Spleen (tissue), 11 donors: ENCODE data around the gene C12orf56. TPM values are rescaled to one million over a fixed set of nuclear protein-coding genes. Genes with fewer than 3 reads are reported as not detected.

ENCODE experiments used
- DNase-seq: peaks from one replicate; pipeline ENCODE4 v3.0.0-alpha.2; 2020
- H3K27ac ChIP-seq, 8 donors: fragments of 200-600 bp; sonication (generic) in 7 of 8; 1 replicate in 4 of 8; 2 replicates in 4 of 8; pipeline versions ENCODE4 v1.5.0 to v1.8.0; 2016 to 2021; ENCODE audit warnings: inconsistent platforms in 4 of 8, mild to moderate bottlenecking in 4 of 8, moderate library complexity in 1 of 8
- H3K27me3 ChIP-seq, 7 donors: fragments of 200-600 bp; sonication (generic) in 6 of 7; replicated peaks in 1 of 7; 1 replicate in 4 of 7; 2 replicates in 3 of 7; pipeline versions ENCODE4 v1.5.0 to v1.8.0; 2016 to 2021; ENCODE audit warnings: inconsistent platforms in 3 of 7, mild to moderate bottlenecking in 1 of 7
- H3K36me3 ChIP-seq, 6 donors: fragments of 200-600 bp; sonication (generic) in 5 of 6; 1 replicate in 4 of 6; 2 replicates in 2 of 6; pipeline versions ENCODE4 v1.5.0 to v1.8.0; 2016 to 2021; ENCODE audit warnings: inconsistent platforms in 2 of 6
- H3K4me1 ChIP-seq, 6 donors: fragments of 200-600 bp; sonication (generic) in 5 of 6; 1 replicate in 3 of 6; 2 replicates in 3 of 6; pipeline versions ENCODE4 v1.5.0 to v1.8.0; 2016 to 2021; ENCODE audit warnings: inconsistent platforms in 3 of 6
- H3K4me3 ChIP-seq, 8 donors: fragments of 200-600 bp; sonication (generic) in 7 of 8; 1 replicate in 4 of 8; 2 replicates in 4 of 8; pipeline versions ENCODE4 v1.5.0 to v1.8.0; 2016 to 2021; ENCODE audit warnings: inconsistent platforms in 4 of 8, mild to moderate bottlenecking in 4 of 8, moderate library complexity in 2 of 8
- H3K9me3 ChIP-seq, 8 donors: fragments of 200-600 bp; sonication (generic) in 7 of 8; 1 replicate in 4 of 8; 2 replicates in 4 of 8; pipeline versions ENCODE4 v1.5.0 to v1.8.0; 2016 to 2021; ENCODE audit warnings: inconsistent platforms in 4 of 8
- CTCF ChIP-seq, 11 experiments: fragments of 200-600 bp in 7 of 11; fragments of 450-650 bp in 4 of 11; sonication (generic) in 4 of 11; IDR thresholded peaks in 8 of 11; conservative IDR thresholded peaks in 3 of 11; 1 replicate in 7 of 11; 2 replicates in 4 of 11; pipeline versions ENCODE4 v1.4.0 to v1.8.0; 2016 to 2021; ENCODE audit warnings: antibody characterized with exemption in 11 of 11, inconsistent platforms in 4 of 11, mild to moderate bottlenecking in 1 of 11
- POLR2A ChIP-seq, 3 donors: fragments of 450-650 bp; IDR thresholded peaks; one replicate each; pipeline ENCODE4 v1.5.1; 2017; ENCODE audit warnings: antibody characterized with exemption in 3 of 3, mild to moderate bottlenecking in 1 of 3
- POLR2AphosphoS5 ChIP-seq, 3 donors: sonication (generic); formaldehyde crosslinking; IDR thresholded peaks; one replicate each; pipeline ENCODE4 v1.5.1; 2017; ENCODE audit warnings: antibody characterized with exemption in 3 of 3
- WGBS, 5 donors: extraction: QIAGEN DNeasy Blood & Tissue Kit in 3 of 5; methylation state at CpG; one replicate each; pipeline versions ENCODE4 v1.1.5 to v1.1.7; 2013 to 2018; 5-methylcytosine and 5-hydroxymethylcytosine counted together
- intact Hi-C: fragments of 100-400 bp; cut with DNase I; formaldehyde crosslinking; loops from one replicate; pipeline ENCODE4 v1.15.0; 2023; ENCODE audit warnings: low total_unique reads
- polyA plus RNA-seq, 3 donors: library from polyadenylated mRNA; stranded (reverse); fragments of 200-250 nt; gene quantifications; one replicate each; pipeline ENCODE4 v1.2.1, GENCODE V29; 2013
- total RNA-seq, 7 donors: library from RNA; depleted of rRNA in 3 of 7; stranded (reverse); fragments of >200 nt in 3 of 7; fragmentation: NEBNext Ultra II Directional in 4 of 7; extraction: Animal tissue kit (Norgen Biotek cat#: 25700) in 4 of 7; gene quantifications; one replicate each; pipeline versions ENCODE4 v1.1.0 to v1.2.1, GENCODE V29; 2016 to 2021
- donor health status: healthy with polysubstance abuse.
- donor health status: DM: no; HTN: no; CAD: no; lungs with moderate emphysema.
- donor health status: DM: no; HTN: no; CAD: no.
- donor health status: Bipolar disorder and iron deficiency.
- donor health status: healthy.
- donor health status: DM: no; HTN: no; CAD: no.
- donor health status: DM: yes; HTN: yes; CAD: no.

The C12orf56 gene
- total and polyA plus RNA-seq, 10 donors: 0.03 to 0.26 (median 0.16) TPM; not detected in 6

GRCh38 chr12:64407342-64408223 is 17.0 kb upstream of the C12orf56 start:
- 81 to 87% (median 87%) methylated on average over 9 of the region's 9 CpGs for WGBS, 5 donors
- H3K36me3 ChIP-seq: peaks cover 0 to 32% (median 15%) of the 10 kb centered on the region in 6 donors
- intact Hi-C loops: loop anchor here (10.0 kb wide), 1 partner anchor 47 kb away; the partner anchor contains the start of gene TBK1

GRCh38 chr12:64404470-64405256 is 14.1 kb upstream of the C12orf56 start:
- peaks cover 0 to 3% (median 0%) of the 10 kb centered on the region in 6 donors for H3K36me3 ChIP-seq
- no peaks in the 10 kb centered on the region for H3K9me3 ChIP-seq
- WGBS, 5 donors: 0 to 3% (median 1%) methylated on average over 9 to 78 of the region's 78 CpGs
- TF ChIP-seq POLR2AphosphoS5 (IDR thresholded peaks at IDR 0.05) (peak in 2 of 3 donors; percentile 76 to 87), POLR2A (IDR thresholded peaks at IDR 0.05) (peak in 2 of 3 donors; percentile 5 to 25), CTCF (IDR thresholded peaks at IDR 0.05 in 8 of 11, conservative IDR thresholded peaks at IDR 0.05 in 3 of 11) (no peak)
- peaks cover 6 to 37% (median 18%) of the 10 kb centered on the region in 6 donors for H3K4me1 ChIP-seq
- H3K4me3 ChIP-seq: peak overlapping the region; percentile 73 to 97 (median 92)
- no peak for DNase-seq
- H3K27ac ChIP-seq: peak overlapping the region; percentile 92 to 98 (median 97)
- intact Hi-C loops: loop anchor here (10.0 kb wide), 1 partner anchor 50 kb away; the partner anchor contains the start of gene TBK1
- H3K27me3 ChIP-seq: no peaks in the 10 kb centered on the region

More at GRCh38 chr12:64407342-64408223, 17.0 kb upstream of the C12orf56 start:
- Histone ChIP-seq H3K9me3 (no peaks in the 10 kb centered on the region), H3K4me1 (peaks cover 6 to 37% (median 18%) of the 10 kb centered on the region in 6 donors), H3K4me3 (no peak overlapping the region), H3K27me3 (no peaks in the 10 kb centered on the region), H3K27ac (no peak overlapping the region)
- no peak for DNase-seq
- TF ChIP-seq POLR2A (IDR thresholded peaks at IDR 0.05) (no peak), CTCF (IDR thresholded peaks at IDR 0.05 in 8 of 11, conservative IDR thresholded peaks at IDR 0.05 in 3 of 11) (no peak), POLR2AphosphoS5 (IDR thresholded peaks at IDR 0.05) (no peak)

GRCh38 chr12:64403707-64404469 is 13.3 kb upstream of the C12orf56 start, which contains the start of gene XPOT:
TSS of gene XPOT (plus strand) at chr12:64404392. CDS start at chr12:64410036, 5,644 bp downstream.
- peaks cover 6 to 37% (median 18%) of the 10 kb centered on the region in 6 donors for H3K4me1 ChIP-seq
- H3K9me3 ChIP-seq: no peaks in the 10 kb centered on the region
- 12 to 33% (median 15%) methylated on average over 22 to 60 of the region's 60 CpGs for WGBS, 5 donors
- TF ChIP-seq CTCF (IDR thresholded peaks at IDR 0.05 in 8 of 11, conservative IDR thresholded peaks at IDR 0.05 in 3 of 11): peak in 2 of 11 experiments; percentile 14
- peak in 2 of 3 donors; percentile 25 to 36 for TF ChIP-seq POLR2A (IDR thresholded peaks at IDR 0.05)
- TF ChIP-seq POLR2AphosphoS5 (IDR thresholded peaks at IDR 0.05): peak; percentile 88 to 93 (median 89)
- H3K4me3 ChIP-seq: peak within 1 kb of the TSS; percentile 73 to 97 (median 92)
- peak; percentile 99 for DNase-seq
- intact Hi-C loops: loop anchor here (10.0 kb wide), 1 partner anchor 51 kb away; the partner anchor contains the start of gene TBK1
- H3K27ac ChIP-seq: peak within 1 kb of the TSS; percentile 92 to 98 (median 97)
- no peaks in the 10 kb centered on the region for H3K36me3 ChIP-seq
- H3K27me3 ChIP-seq: no peaks in the 10 kb centered on the region
